ENCODE measurements around the gene KANSL1L.
"Not testable (repeated sequence)": the region's sequence is repeated elsewhere in the genome, so short reads cannot be mapped to it uniquely, and the experiment has no call there.

The KANSL1L gene

DNA sequence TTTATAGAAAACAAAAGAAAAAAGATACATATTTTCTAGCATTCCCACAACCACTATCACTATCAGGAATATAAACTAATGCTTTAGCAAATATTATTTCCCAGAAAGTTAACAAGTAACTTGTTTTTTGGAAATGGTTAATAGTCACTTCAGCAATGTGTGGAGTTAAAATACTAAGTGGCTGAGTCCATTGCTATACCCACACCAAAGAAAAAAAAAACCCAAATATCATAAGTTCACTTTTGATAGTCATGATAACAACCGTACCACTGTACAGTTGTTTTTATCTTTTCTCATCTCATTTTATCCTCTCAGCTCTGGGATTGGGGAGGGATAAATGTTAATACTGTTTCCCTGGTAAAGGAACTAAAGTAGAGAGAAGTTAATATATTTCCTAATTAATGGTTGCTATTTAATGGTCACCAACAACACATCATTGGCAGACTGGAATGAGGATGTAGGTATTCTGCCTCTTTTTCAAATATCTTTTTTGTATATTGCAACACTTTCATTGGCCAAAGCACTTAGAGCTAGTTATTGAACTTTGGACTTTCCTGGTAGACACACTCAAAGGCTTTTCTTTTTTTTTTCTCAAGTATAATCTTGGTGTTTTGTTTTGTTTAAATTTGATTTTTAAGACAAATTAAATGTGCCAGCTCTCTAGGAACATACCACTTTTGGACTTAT lies 18.4 kb upstream of the KANSL1L start:
- POLR2A ChIA-PET: no interaction called here
- H3K4me3 ChIP-seq (ENCODE audit: low read depth, low read length): no peak overlapping the region
- no peak for DNase-seq (ENCODE audit: low read depth, low spot score)
- CTCF ChIA-PET: interaction anchor here (0.7 to 1.5 kb wide), 6 partner anchors 10 to 216 kb away, joined by 3 to 5 read pairs (median 3); no protein-coding TSS in a partner anchor
- no peak for TF ChIP-seq CTCF (IDR thresholded peaks at IDR 0.05; ENCODE audit: insufficient read depth, low read length, missing control alignments)

GRCh38 chr2:210188755-210189154 lies 17.5 kb upstream of the KANSL1L start:
- POLR2A ChIA-PET: no interaction called here
- H3K4me3 ChIP-seq (ENCODE audit: low read depth, low read length): no peak overlapping the region
- CTCF ChIA-PET: interaction anchor here (1.4 to 1.5 kb wide), 2 partner anchors 114 to 211 kb away, joined by 4 to 5 read pairs; no protein-coding TSS in a partner anchor
- no peak for DNase-seq (ENCODE audit: low read depth, low spot score)
- no peak for TF ChIP-seq CTCF (IDR thresholded peaks at IDR 0.05; ENCODE audit: insufficient read depth, low read length, missing control alignments)

DNA sequence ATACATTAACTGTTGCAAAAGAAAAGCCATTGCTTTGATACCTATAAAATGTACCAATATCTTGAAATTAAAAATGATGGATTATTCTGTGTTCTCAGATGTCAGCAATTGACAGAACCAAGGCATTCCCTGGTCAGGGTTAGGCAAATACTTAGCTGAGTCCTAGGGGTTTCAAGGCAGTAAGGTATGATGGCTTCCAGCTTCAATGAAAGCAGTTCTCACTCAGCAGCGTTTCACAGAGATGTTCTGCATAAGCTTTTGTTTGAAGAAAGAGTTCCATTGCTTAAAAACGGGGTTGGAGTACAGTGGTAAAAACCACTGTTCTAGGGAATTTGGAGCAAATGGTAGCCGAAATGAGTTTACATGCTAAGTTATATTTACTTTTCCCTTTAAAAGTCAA lies 17.0 kb upstream of the KANSL1L start:
- no peak for TF ChIP-seq CTCF (IDR thresholded peaks at IDR 0.05; ENCODE audit: insufficient read depth, low read length, missing control alignments)
- DNase-seq (ENCODE audit: low read depth, low spot score): no peak
- no peak overlapping the region for H3K4me3 ChIP-seq (ENCODE audit: low read depth, low read length)
- ChIA-PET POLR2A (no interaction called here), CTCF (interaction anchor here (1.4 to 1.5 kb wide), 2 partner anchors 114 to 211 kb away, joined by 4 to 5 read pairs; no protein-coding TSS in a partner anchor)

DNA sequence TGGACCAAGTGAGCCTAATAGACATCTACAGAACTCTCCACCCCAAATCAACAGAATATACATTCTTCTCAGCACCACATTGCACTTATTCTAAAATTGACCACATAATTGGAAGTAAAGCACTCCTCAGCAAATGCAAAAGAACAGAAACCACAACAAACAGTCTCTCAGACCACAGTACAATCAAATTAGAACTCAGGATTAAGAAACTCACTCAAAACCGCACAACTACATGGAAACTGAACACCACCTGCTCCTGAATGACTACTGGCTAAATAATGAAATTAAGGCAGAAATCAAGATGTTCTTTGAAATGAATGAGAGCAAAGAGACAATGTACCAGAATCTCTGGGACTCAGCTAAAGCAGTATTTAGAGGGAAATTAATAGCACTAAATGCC lies 12.7 kb upstream of the KANSL1L start:
- DNase-seq (ENCODE audit: low read depth, low spot score); H3K4me3 ChIP-seq (ENCODE audit: low read depth, low read length); POLR2A ChIA-PET; CTCF ChIA-PET: not testable (repeated sequence)

- DNase-seq (ENCODE audit: low read depth, low spot score); CTCF ChIA-PET; POLR2A ChIA-PET; H3K4me3 ChIP-seq (ENCODE audit: low read depth, low read length): not testable (repeated sequence)
Measured at GRCh38 chr2:210181606-210182088, 10.4 kb upstream of the KANSL1L start.

- DNase-seq (ENCODE audit: low read depth, low spot score); H3K4me3 ChIP-seq (ENCODE audit: low read depth, low read length); CTCF ChIA-PET; POLR2A ChIA-PET: not testable (repeated sequence)
Measured at GRCh38 chr2:210181033-210181605, 9.9 kb upstream of the KANSL1L start.

DNA sequence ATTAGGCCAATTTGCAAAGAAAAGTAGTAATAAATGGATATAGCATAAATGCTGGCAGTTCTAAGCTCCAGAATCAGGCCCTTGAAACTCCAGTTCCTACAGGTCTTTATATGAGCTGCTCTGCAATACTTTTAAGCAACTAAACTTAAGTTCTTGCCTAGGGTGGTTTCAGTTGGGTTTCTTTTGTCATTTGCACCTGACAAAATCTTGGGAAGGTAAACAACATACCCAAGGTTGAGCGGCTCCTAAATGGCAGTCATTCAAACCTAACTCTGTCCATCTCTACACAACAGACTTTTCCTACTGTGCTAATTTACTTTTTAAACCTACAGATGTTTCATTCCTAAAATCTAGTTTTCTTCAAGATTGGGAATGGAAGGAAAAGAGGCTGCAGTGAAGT lies 9.3 kb upstream of the KANSL1L start:
- ChIA-PET POLR2A (no interaction called here), CTCF (no interaction called here)
- no peak for DNase-seq (ENCODE audit: low read depth, low spot score)
- no peak for TF ChIP-seq CTCF (IDR thresholded peaks at IDR 0.05; ENCODE audit: insufficient read depth, low read length, missing control alignments)
- H3K4me3 ChIP-seq (ENCODE audit: low read depth, low read length): no peak overlapping the region

Measured in AG04449 (cell line).